ENCODE measurements around the gene VRK1. TPM values are rescaled to one million over a fixed set of nuclear protein-coding genes. Genes with fewer than 3 reads are reported as not detected.
"Not testable (repeated sequence)": the region's sequence is repeated elsewhere in the genome, so short reads cannot be mapped to it uniquely, and the experiment has no call there.

VRK1 gene, protein sequence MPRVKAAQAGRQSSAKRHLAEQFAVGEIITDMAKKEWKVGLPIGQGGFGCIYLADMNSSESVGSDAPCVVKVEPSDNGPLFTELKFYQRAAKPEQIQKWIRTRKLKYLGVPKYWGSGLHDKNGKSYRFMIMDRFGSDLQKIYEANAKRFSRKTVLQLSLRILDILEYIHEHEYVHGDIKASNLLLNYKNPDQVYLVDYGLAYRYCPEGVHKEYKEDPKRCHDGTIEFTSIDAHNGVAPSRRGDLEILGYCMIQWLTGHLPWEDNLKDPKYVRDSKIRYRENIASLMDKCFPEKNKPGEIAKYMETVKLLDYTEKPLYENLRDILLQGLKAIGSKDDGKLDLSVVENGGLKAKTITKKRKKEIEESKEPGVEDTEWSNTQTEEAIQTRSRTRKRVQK
- 50.3 and 55.4 TPM in 2 replicates for total RNA-seq

DNA sequence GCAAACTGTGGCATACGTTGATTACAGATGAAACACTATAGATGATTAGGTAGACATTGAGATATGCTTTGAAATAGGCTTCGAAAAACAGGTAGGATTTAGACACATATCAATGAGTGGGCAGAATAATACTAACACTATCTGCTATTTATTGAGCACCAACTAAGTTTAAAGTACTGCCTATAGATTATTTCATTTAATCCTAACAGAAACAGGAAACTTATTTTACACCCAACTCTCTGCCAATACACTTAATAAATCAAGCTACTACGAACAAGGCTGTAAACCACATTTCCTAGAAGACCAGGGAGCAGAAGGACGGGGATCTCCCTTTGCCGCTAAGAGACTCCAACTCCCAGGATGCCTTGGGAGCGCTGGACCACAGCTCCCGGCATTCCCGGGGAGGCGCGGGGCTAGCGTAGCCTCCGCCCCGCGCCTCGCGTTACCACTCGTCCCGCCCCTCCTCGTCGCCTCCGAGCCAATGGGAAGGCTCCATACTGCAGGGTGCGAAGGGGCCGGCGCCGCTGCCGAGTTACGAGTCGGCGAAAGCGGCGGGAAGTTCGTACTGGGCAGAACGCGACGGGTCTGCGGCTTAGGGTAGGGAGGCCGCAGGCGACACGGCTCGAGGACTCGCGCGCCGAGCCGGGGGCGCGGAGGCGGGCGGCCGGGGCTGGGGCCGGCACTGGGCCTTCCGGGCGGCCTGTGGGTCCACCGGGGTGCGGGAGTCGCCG is at the start of gene VRK1:
TSS of gene VRK1 (plus strand) at position 532 of the 731 bp plus-strand sequence. CDS start 36,090 bp downstream, outside the sequence.
- intact Hi-C loops (cut with micrococcal nuclease), result loop anchor here (1.0 to 10.0 kb wide), 10 partner anchors 16 to 1345 kb away; partner anchors contain the start of genes ATG2B, GLRX5, GSKIP and PAPOLA

DNA sequence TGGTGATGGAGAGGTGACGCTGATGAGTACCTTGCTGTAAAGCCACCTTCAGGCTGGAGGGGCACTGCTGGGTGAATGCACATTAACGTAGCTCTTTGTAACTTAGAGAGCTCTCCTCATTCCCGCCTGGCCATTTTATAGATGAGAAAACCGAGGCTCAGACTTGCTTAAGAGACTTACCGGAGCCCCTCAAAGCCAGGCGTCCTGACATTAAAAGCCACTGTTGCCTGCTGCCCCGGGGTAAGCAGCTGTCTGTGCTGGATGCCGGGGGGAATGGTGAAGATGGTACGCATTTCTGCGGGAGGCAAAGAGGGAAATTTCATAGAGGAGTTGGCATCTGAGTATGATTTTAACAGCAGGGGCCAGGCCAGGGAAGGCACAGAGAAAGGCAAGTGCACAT is 49.6 kb upstream of the VRK1 start:
- intact Hi-C loops (cut with micrococcal nuclease), result no loop called here

DNA sequence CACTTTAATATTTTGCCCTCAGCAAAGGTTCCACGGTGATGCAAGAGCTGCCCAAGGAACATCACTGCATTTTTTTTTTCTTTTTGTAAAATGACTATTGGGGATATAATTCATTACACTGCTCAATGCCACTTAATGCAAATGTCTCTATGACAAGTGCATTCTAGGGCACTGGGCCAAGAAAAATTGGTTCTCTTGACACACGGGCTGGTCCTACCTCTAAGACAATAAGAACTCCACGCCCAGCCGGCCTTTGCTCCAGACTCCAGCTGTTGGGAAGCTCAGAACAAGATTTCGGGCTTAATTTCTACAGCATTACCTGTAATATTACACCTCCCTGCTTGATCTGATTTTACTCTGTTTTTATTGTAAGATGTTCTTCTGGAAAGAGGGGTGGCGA is 48.8 kb upstream of the VRK1 start:
- intact Hi-C loops (cut with micrococcal nuclease), result no loop called here

DNA sequence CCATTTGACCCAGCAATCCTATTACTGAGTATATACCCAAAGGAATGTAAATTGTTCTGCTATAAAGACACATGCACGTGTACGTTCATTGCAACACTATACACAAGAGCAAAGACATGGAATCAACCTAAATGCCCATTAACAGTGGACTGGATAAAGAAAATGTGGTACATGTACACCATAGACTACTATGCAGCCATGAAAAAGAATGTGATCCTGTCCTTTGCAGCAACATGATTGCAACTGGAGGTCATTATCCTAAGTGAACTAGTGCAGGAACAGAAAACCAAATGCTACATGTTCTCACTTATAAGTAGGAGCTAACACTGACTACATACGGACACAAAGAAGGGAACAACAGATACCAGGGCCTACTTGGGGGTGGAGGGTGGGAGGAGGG is 45.7 kb upstream of the VRK1 start:
- intact Hi-C loops (cut with micrococcal nuclease), result no loop called here

DNA sequence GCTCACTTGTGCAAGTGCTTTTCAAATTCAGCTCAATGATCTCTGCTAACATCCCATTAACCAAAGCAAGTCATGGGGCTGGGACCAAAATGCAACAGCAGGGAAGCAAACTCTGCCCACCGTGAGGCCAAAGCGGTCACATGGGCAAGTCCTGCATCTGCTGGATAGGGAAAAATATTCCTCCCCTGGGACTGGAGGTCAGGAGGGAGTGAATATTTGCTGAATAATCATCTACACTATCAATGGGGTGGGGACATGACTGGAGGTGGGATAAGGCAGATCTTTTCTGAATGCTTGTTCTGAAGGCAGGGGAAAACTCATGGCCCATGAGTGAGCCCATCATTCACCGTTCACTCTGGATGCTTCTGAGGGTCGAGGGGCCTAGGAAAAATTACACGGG is 45.1 kb upstream of the VRK1 start:
- intact Hi-C loops (cut with micrococcal nuclease), result no loop called here

DNA sequence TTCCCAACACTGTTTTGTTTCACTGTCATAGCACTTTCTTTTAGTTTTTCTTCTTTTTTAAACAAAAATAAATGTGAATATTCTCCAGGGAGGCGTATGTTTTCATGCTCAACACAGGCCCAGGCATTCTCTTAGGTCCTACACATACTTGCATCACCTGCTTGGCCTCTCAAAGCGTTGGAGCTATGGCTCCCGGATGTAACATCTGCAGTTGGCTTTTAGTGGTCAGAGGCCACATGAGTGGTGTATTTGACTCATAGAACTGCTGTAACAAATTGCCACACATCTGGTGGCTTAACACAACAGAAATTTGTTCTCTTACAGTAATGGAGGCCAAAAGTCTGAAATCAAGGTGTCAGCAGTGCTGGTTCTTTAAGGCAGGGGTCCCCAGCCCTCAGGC is 44.6 kb upstream of the VRK1 start:
- intact Hi-C loops (cut with micrococcal nuclease), result no loop called here

DNA sequence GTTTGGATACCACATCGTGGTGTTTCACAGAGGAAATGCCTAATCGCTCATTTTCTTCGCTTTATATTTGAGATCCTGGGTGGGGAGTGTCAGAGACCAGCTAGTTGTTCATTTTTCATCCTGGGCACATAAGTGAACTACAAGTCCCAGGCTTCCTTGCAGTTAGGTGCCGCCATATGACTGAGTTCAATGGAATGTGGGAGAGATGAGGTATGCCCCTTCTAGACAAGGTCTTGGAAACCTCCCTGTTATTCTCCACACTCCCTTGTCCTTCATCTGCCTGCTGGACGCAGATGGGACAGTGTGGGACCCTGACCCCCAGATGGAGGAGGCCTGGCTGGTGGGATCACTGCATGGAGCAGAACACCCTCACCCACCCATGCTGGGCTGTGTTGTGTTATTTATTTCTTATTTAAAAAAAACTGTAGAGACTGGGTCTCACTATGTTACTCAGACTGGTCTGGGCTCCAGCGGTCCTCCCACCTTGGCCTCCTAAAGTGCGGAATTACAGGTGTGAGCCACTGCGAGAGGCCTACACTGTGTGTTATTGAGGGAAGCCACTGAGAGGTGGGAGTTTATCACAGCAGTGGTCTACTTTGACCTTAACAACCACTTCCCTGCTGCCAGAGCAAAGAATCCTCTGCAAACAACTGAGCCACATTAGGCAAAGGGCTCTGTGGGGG is 42.9 kb upstream of the VRK1 start:
- intact Hi-C loops (cut with micrococcal nuclease), result no loop called here

DNA sequence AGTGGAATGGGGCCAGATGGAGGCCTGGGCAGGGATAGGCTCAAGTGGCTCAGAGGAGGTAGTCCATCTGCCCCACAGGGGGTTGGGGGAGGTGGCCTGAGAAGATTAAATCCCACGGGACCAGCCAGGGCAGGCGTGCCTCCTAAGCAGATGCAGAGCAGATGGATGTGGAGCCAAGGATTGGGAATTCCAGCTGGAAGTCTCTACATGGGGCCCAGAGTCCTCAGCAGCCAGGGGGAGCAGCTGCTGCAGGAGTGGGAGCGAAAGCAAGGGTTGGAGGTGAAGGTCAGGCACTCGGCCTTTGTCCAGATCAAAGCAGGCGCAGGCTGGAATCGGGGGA is 42.4 kb upstream of the VRK1 start:
- intact Hi-C loops (cut with micrococcal nuclease), result no loop called here

DNA sequence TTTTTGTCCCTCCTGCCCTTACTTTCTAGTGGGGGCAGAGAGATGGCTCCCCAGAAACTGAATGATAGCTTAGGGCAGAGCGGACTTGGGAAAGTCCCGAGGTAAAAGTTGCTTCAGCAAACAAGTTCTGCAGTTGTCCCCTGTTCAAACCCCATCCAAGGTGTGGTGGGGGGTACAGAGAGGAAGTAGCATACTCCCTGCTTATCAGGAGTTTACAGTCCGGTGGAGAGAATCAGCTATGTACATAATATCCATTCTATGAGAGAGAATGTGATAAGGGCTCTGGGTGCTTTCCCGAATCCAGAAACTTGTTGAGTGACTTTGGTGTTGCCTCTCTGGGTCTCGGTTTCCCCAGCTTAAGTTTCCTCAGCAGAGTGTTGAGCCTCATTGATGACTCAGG is 40.4 kb upstream of the VRK1 start:
- intact Hi-C loops (cut with micrococcal nuclease), result no loop called here

DNA sequence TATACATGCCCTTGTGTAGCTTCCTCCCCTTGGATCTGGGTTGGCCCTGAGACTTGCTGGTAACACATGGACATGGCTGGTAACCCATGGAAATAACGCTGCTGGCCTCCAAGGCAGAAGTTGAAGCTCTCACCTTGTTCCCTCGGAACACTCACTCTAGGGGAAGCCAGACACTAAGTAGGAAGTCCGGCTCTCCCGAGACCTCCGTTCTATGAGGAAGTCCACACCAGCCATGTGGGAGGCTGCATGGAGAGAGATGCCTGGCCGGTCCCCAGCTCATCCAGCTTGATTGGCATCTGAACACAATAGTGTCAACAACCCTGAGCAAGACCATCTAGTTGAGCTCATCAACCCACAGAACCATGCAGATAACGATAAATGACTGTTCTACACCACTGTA is 39.7 kb upstream of the VRK1 start:
- intact Hi-C loops (cut with micrococcal nuclease), result no loop called here

DNA sequence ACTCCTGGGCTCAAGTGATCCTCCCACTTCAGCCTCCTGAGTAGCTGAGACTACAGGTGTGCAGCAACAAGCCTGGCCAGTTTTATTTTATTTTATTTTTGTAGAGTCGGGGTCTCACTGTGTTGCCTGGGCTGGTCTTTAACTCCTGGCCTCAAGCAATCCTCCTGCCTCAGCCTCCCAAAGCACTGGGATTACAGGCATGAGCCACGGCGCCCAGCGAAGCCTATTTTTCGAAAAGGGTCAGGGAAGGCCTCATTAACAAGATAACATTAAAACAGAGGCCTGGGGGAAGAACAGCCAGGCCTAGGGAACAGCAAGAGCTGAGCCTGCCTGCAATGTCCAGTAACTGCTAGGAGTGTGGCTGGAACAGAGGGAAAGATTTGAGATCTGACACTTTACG is 36.1 kb upstream of the VRK1 start:
- intact Hi-C loops (cut with micrococcal nuclease), result no loop called here

DNA sequence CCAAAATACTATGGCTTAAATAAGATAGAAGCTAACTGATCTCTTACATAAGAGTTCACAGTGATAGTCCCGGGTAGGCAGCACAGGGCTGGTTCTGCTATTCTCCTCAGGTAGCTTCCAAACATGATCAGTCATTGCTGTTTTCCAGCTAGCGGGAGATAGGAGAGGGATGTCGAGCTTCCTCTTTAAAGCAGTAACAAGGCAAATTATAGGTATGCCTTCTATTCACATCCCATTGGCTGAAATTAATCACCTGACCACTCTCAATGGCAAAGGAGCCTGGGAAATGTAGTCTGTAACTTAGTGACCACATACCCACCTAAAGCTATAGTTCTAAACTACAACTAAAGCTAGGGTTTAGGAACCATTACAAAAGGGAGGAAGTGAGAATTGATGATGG is 34.5 kb upstream of the VRK1 start:
- intact Hi-C loops (cut with micrococcal nuclease), result loop anchor here (1.0 kb wide), 1 partner anchor 35 kb away; the partner anchor contains the start of gene VRK1

DNA sequence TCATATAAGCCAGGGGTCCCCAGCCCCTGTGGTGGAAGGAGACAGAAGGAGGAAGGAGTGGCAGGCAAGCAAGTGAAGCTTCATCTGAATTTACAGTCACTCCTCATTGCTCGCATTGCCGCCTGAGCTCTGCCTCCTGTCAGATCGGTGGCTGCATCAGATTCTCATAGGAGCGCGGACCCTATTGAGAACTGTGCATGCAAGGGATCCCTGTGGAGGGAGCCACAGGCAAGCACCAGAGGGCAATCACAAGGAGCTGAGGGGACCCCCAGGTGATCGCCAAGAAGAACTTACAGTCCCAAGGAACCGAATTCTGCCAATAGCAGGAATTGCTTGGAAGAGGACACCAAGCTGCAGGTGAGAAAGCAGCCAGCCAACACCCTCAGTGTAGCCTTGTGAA is 33.2 kb upstream of the VRK1 start:
- intact Hi-C loops (cut with micrococcal nuclease), result no loop called here

DNA sequence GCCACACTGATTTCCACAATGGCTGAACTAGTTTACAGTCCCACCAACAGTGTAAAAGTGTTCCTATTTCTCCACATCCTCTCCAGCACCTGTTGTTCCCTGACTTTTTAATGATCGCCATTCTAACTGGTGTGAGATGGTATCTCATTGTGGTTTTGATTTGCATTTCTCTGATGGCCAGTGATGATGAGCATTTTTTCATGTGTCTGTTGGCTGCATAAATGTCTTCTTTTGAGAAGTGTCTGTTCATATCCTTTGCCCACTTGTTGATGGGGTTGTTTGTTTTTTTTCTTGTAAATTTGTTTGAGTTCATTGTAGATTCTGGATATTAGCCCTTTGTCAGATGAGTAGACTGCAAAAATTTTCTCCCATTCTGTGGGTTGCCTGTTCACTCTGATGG is 32.0 kb upstream of the VRK1 start:
- intact Hi-C loops (cut with micrococcal nuclease), result not testable (repeated sequence)

DNA sequence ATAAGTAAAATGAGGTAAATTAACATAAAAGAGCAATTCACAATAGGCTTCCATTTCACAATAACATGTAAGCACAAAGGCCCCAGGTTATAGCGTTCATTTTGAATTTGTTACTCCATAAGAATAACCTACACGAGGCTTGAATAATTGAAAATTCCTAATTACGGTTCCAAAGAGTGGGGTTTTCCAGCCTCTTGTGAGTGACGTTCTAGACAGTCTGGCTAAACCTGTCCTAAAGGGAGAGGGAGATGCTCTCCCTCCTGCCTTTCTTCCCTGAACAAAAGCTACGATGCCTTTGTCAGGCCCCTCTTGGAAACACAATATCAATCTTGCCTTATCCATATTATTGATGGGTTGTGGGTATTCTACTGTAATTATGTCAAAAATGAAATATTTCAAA is 24.3 kb upstream of the VRK1 start:
- intact Hi-C loops (cut with micrococcal nuclease), result no loop called here

DNA sequence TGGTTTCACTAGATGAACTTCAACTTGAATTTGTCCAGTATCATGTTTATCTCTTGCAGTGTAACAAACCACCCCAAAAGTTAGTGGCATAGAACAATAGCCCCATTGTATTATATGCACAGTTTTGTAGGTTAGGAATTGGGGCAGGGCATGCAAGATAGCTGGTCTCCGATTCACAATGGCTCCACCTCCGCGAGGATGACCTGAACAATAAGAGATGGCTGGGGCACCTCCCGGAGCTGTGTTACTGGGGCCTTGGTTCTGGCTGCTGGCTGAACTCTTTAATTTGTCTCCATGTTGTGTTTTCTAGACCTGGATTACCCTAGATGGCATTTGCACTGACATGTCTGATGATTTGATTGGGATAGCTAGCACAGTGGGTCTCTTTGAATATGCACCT is 20.4 kb upstream of the VRK1 start:
- intact Hi-C loops (cut with micrococcal nuclease), result no loop called here

DNA sequence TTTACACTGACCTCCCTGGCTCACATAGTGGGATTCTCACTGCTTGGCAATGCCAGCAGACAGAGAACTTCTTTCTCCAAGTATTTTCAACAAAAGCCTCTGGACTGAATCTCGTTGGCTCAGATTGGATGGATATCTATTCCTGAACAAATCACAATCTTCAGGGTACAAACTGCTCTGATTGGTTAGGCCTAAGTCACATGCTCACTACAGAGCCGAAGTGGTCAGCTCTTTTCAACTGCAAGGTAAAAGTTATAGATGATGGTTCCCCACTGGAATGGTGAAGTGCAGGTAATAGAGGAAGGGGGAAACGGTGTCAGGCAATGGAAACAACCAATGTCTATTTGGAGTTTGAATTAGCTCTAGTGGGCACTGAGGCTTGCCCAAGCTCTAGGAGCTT is 16.7 kb upstream of the VRK1 start:
- intact Hi-C loops (cut with micrococcal nuclease), result no loop called here

DNA sequence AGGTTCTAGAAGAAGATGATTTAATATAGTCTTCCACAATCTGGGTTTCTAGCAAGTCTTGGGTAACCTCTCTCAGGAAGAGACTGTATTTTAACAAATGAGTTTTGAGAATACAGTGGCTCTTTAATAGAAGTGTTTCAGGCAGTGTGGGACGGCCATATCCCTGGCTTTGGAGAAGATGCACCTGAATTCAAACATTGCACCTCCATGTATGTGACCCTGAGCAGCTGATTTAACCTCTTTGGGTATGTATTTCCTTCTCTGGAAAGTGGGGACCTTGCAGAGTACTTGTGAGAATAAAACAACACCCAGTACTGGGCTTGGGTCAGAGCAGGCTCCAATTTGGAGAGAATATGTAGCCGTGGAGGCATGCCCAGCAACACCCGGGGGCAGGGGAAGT is 15.8 kb upstream of the VRK1 start:
- intact Hi-C loops (cut with micrococcal nuclease), result no loop called here

DNA sequence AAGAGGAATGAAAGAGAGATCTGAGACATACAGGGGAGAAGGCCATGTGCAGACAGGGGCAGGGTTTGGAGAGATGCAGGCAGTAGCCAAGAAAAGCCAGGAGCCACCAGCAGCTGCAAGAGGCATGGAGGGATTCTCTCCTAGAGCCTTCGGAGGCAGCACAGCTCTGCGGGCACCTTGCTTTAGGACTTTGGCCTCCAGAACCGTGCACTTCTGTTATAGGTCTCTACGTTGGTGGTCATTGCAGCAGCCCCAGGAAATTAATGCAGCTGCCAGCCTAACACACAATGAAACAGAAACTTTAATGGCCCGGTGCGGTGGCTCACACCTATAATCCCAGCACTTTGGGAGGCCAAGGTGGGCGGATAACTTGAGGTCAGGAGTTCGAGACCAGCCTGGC is 14.7 kb upstream of the VRK1 start:
- intact Hi-C loops (cut with micrococcal nuclease), result no loop called here

DNA sequence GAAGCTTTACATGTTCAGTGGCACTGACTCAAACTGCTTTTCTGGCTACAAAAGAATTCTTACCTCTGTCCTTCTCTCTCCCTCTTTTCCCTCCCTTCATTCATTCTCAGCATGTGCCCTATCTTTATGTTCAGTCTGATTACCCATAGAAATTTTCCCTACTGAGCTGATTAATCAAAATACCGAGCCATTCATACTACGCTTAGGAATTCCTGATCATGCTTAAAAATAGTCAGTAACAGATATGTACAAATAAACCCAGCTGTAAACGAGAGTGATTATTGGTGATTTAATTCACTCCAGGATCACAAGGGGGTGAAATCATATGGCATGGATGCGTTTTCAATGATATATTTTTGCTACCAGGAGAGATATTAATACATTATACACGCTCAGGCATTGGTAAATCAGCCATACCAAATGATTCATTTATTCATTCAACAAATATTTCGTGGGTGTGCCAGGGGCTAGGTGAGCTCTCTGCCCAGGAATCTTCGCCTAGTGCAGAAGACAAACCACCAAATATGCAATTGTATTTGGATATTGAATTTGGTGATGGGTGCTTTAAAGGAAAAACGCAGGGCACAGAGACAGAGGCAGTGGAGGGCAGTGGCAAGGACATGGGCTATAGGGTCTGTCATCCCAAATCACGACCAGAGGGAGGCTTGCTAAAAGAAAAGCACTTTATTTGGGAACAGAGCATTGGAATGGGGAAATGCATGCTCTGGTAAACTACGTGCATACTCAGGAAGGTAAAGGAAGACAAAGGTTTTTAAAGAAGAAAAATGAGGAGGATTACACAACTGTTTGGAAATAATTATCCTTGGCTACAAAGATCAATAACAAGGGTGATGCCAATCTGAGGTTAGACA is 13.9 kb upstream of the VRK1 start:
- intact Hi-C loops (cut with micrococcal nuclease), result no loop called here

DNA sequence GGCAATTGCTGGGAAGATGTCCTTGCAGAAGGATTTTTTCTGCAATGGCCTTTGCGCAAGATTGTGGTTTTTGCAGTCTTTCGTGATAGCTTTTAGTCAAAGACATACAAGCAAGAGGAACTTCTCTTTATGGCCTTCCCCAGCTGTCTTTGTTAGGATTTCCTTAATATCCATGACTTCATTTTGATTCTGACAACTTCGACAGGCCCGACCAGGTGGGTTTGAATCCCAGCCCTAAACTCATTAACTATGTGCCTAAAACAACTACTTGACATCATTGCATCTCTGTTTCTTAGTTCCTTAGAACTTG is 13.3 kb upstream of the VRK1 start:
- intact Hi-C loops (cut with micrococcal nuclease), result no loop called here

Measured in T-helper 1 cell treated with Interleukin-12 subunit alpha and Interleukin-12 subunit beta and Interleukin-4 antibody, amounts not matched to agents 30 ng/mL and 1 ng/mL, for 36 hours (primary cell).